HG02938 (cell line): ENCODE results near the gene PDE11A.

Source experiments
- ATAC-seq: cut with Tn5 transposase; IDR thresholded peaks from one replicate; pipeline ENCODE4 v1.9.1; 2021; ENCODE audit warnings: mild to moderate bottlenecking, moderate library complexity; ENCODE audit not compliant: unreplicated experiment

PDE11A gene

GRCh38 chr2:177582000-177582399 is 490.6 kb downstream of the PDE11A start:
- no peak for ATAC-seq

- no peak for ATAC-seq
These were observed 493.0 kb downstream of the PDE11A start for GRCh38 chr2:177579486-177580036.

GRCh38 chr2:177578454-177578853 is 494.1 kb downstream of the PDE11A start:
- ATAC-seq, result no peak

- ATAC-seq, result no peak
These were observed 495.5 kb downstream of the PDE11A start for GRCh38 chr2:177577075-177577474.

- ATAC-seq, result no peak
These were observed 497.2 kb downstream of the PDE11A start for GRCh38 chr2:177575358-177575757.

GRCh38 chr2:177574356-177574755 is 498.2 kb downstream of the PDE11A start:
- ATAC-seq, result no peak
